GM19467 (cell line): ENCODE measurements around the gene DOK6.

ENCODE experiments used
- ATAC-seq: cut with Tn5 transposase; IDR thresholded peaks from one replicate; pipeline ENCODE4 v1.9.1; 2021; ENCODE audit warnings: mild to moderate bottlenecking, moderate library complexity; ENCODE audit not compliant: unreplicated experiment

Gene DOK6

GRCh38 chr18:69680123-69680522 lies 279.4 kb downstream of the DOK6 start:
- no peak for ATAC-seq

GRCh38 chr18:69683176-69683575 lies 282.5 kb downstream of the DOK6 start:
- no peak for ATAC-seq

- no peak for ATAC-seq
Measured at GRCh38 chr18:69684789-69685188, 284.1 kb downstream of the DOK6 start.

GRCh38 chr18:69686861-69687260 lies 286.2 kb downstream of the DOK6 start:
- ATAC-seq = no peak

GRCh38 chr18:69689121-69689759 lies 288.6 kb downstream of the DOK6 start:
- ATAC-seq = no peak

- ATAC-seq = no peak
Measured at GRCh38 chr18:69691008-69691760, 290.5 kb downstream of the DOK6 start.

GRCh38 chr18:69697069-69697468 lies 296.4 kb downstream of the DOK6 start:
- no peak for ATAC-seq

GRCh38 chr18:69697689-69698088 lies 297.0 kb downstream of the DOK6 start:
- no peak for ATAC-seq

- ATAC-seq = no peak
Measured at GRCh38 chr18:69701305-69701704, 300.6 kb downstream of the DOK6 start.

GRCh38 chr18:69703461-69703860 lies 302.8 kb downstream of the DOK6 start:
- ATAC-seq = no peak

GRCh38 chr18:69705987-69706386 lies 305.3 kb downstream of the DOK6 start:
- no peak for ATAC-seq

- ATAC-seq = no peak
Measured at GRCh38 chr18:69708844-69709243, 308.2 kb downstream of the DOK6 start.

GRCh38 chr18:69715191-69715795 lies 314.6 kb downstream of the DOK6 start:
- ATAC-seq = no peak

- no peak for ATAC-seq
Measured at GRCh38 chr18:69717586-69717985, 316.9 kb downstream of the DOK6 start.

GRCh38 chr18:69718912-69719547 lies 318.3 kb downstream of the DOK6 start:
- ATAC-seq = no peak

GRCh38 chr18:69720422-69720821 lies 319.7 kb downstream of the DOK6 start:
- ATAC-seq = no peak

GRCh38 chr18:69723434-69723833 lies 322.7 kb downstream of the DOK6 start:
- no peak for ATAC-seq

GRCh38 chr18:69725009-69725408 lies 324.3 kb downstream of the DOK6 start:
- ATAC-seq = no peak

GRCh38 chr18:69725855-69726508 lies 325.3 kb downstream of the DOK6 start:
- ATAC-seq = no peak

GRCh38 chr18:69727912-69728572 lies 327.4 kb downstream of the DOK6 start:
- ATAC-seq = no peak

- no peak for ATAC-seq
Measured at GRCh38 chr18:69730664-69731063, 330.0 kb downstream of the DOK6 start.
